ENCODE results near the gene TEKT1. TPM values are rescaled to one million over a fixed set of nuclear protein-coding genes. Genes with fewer than 3 reads are reported as not detected.
"Not testable (repeated sequence)": the region's sequence is repeated elsewhere in the genome, so short reads cannot be mapped to it uniquely, and the experiment has no call there.

TEKT1 gene
- total and polyA plus RNA-seq, 9 donors = 0.07 to 0.43 (median 0.18) TPM; not detected in 5

- no peaks in the 10 kb centered on the region for H3K4me1 ChIP-seq (ENCODE audit: control insufficient read depth, insufficient read depth, low read length)
- H3K27ac ChIP-seq (ENCODE audit: low read length) = no peak overlapping the region
- H3K4me3 ChIP-seq (ENCODE audit: low read length) = no peak overlapping the region
- H3K9me3 ChIP-seq (replicated peaks; ENCODE audit: control insufficient read depth, low read depth, low read length) = no peaks in the 10 kb centered on the region
- H3K27me3 ChIP-seq (ENCODE audit: control insufficient read depth, insufficient read depth, low read length) = no peaks in the 10 kb centered on the region
- H3K36me3 ChIP-seq (ENCODE audit: control insufficient read depth, insufficient read depth, low read length) = no peaks in the 10 kb centered on the region
- DNase-seq = no peak
- no CpG with 5 or more reads among the region's 3 CpGs for WGBS (ENCODE audit: insufficient coverage)
Measured at GRCh38 chr17:6818938-6819337, 12.6 kb downstream of the TEKT1 start.

DNA sequence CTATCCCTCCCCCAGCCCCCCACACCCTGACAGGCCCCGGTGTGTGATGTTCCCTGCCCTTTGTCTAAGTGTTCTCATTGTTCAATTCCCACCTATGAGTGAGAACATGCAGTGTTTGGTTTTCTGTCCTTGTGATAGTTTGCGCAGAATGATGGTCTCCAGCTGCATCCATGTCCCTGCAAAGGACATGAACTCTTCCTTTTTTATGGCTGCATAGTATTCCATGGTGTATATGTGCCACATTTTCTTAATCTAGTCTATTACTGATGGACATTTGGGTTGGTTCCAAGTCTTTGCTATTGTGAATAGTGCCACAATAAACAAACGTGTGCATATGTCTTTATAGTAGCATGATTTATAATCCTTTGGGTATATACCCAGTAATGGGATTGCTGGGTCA lies 15.2 kb downstream of the TEKT1 start:
- not testable (repeated sequence) for H3K4me1 ChIP-seq (ENCODE audit: control insufficient read depth, insufficient read depth, low read length); H3K27ac ChIP-seq (ENCODE audit: low read length); H3K36me3 ChIP-seq (ENCODE audit: control insufficient read depth, insufficient read depth, low read length); H3K9me3 ChIP-seq (replicated peaks; ENCODE audit: control insufficient read depth, low read depth, low read length); H3K27me3 ChIP-seq (ENCODE audit: control insufficient read depth, insufficient read depth, low read length); H3K4me3 ChIP-seq (ENCODE audit: low read length); DNase-seq
- WGBS (ENCODE audit: insufficient coverage) = no CpG with 5 or more reads among the region's 3 CpGs

DNA sequence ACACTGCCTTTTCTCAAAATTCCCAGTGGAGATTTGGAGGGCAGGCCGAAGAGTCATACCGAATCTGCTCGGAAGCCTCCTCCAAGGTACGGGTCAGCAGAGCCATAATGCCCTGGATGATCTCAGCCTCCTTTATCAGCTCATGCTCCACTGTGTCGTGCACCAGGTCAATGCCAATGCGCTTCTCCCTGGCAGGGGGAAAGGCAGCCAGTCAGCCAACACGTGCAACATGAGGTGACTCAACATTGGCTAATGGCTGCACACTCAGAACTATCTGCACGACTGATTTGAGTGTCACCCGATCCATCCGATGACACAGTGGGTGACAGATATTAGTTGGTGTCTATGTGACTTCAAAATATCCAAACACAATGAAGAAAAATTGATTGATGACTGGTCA lies 15.8 kb downstream of the TEKT1 start:
- Histone ChIP-seq H3K27me3 (ENCODE audit: control insufficient read depth, insufficient read depth, low read length) (no peaks in the 10 kb centered on the region), H3K9me3 (replicated peaks; ENCODE audit: control insufficient read depth, low read depth, low read length) (no peaks in the 10 kb centered on the region), H3K4me3 (ENCODE audit: low read length) (no peak overlapping the region), H3K36me3 (ENCODE audit: control insufficient read depth, insufficient read depth, low read length) (no peaks in the 10 kb centered on the region), H3K27ac (ENCODE audit: low read length) (no peak overlapping the region), H3K4me1 (ENCODE audit: control insufficient read depth, insufficient read depth, low read length) (no peaks in the 10 kb centered on the region)
- no peak for DNase-seq
- WGBS (ENCODE audit: insufficient coverage) = 84% methylated on average over 7 of the region's 10 CpGs

DNA sequence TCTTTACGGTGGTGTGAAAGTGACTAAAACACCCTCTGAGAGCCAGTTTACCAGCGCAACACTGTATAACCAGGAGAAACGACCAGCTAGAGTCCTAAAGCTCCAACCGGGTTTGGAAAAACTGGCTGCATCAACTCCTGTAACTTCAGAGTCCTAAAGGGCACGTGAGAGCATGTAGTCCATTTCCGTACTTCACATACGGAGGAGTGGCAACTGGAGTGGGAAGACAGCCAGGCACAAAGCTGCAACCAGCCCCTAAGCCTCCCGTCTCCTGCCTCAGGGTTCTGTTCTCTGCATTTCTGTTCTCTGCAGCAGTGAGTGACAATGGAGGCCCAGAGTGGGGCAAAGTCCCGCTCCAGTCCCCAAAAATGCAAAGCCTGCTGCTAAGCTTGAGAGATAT lies 19.2 kb downstream of the TEKT1 start:
- Histone ChIP-seq H3K27ac (ENCODE audit: low read length) (no peak overlapping the region), H3K9me3 (replicated peaks; ENCODE audit: control insufficient read depth, low read depth, low read length) (peaks cover 2% of the 10 kb centered on the region), H3K4me1 (ENCODE audit: control insufficient read depth, insufficient read depth, low read length) (no peaks in the 10 kb centered on the region), H3K4me3 (ENCODE audit: low read length) (no peak overlapping the region), H3K27me3 (ENCODE audit: control insufficient read depth, insufficient read depth, low read length) (no peaks in the 10 kb centered on the region), H3K36me3 (ENCODE audit: control insufficient read depth, insufficient read depth, low read length) (no peaks in the 10 kb centered on the region)
- DNase-seq = no peak
- WGBS (ENCODE audit: insufficient coverage) = 58% methylated on average over 6 of the region's 9 CpGs

- no peaks in the 10 kb centered on the region for H3K4me1 ChIP-seq (ENCODE audit: control insufficient read depth, insufficient read depth, low read length)
- 67% methylated on average over 1 of the region's 9 CpGs for WGBS (ENCODE audit: insufficient coverage)
- no peak overlapping the region for H3K27ac ChIP-seq (ENCODE audit: low read length)
- H3K36me3 ChIP-seq (ENCODE audit: control insufficient read depth, insufficient read depth, low read length) = no peaks in the 10 kb centered on the region
- no peaks in the 10 kb centered on the region for H3K27me3 ChIP-seq (ENCODE audit: control insufficient read depth, insufficient read depth, low read length)
- no peak for DNase-seq
- H3K9me3 ChIP-seq (replicated peaks; ENCODE audit: control insufficient read depth, low read depth, low read length) = peaks cover 2% of the 10 kb centered on the region
- H3K4me3 ChIP-seq (ENCODE audit: low read length) = no peak overlapping the region
Measured at GRCh38 chr17:6811510-6811909, 20.0 kb downstream of the TEKT1 start.

- H3K4me3 ChIP-seq (ENCODE audit: low read length) = no peak overlapping the region
- H3K27ac ChIP-seq (ENCODE audit: low read length) = no peak overlapping the region
- H3K9me3 ChIP-seq (replicated peaks; ENCODE audit: control insufficient read depth, low read depth, low read length) = no peaks in the 10 kb centered on the region
- WGBS (ENCODE audit: insufficient coverage) = 85% methylated on average over 7 of the region's 13 CpGs
- no peak for DNase-seq
- H3K36me3 ChIP-seq (ENCODE audit: control insufficient read depth, insufficient read depth, low read length) = no peaks in the 10 kb centered on the region
- peaks cover 6% of the 10 kb centered on the region for H3K27me3 ChIP-seq (ENCODE audit: control insufficient read depth, insufficient read depth, low read length)
- H3K4me1 ChIP-seq (ENCODE audit: control insufficient read depth, insufficient read depth, low read length) = no peaks in the 10 kb centered on the region
Measured at GRCh38 chr17:6800422-6801027, 31.0 kb downstream of the TEKT1 start.

DNA sequence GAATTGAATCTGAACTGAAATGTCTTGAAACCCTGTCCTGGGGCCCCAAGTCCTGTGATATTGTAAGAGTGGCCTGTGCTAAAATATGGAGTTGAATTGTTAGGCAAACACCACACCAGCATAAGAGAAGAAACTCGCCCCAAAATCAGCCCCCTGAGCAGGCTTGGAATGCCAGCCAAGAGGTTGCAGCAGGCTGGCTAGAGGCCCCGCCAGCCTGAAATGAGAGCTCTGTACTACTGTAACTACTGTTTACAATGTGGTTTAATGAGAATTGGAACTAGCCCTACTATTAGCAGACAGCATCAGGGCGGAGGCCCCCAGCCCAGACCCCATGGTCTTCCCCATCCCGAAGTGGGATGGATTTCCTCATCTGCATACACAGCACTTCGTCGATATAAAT lies 31.8 kb downstream of the TEKT1 start:
- Histone ChIP-seq H3K9me3 (replicated peaks; ENCODE audit: control insufficient read depth, low read depth, low read length) (no peaks in the 10 kb centered on the region), H3K27ac (ENCODE audit: low read length) (no peak overlapping the region), H3K4me3 (ENCODE audit: low read length) (no peak overlapping the region), H3K4me1 (ENCODE audit: control insufficient read depth, insufficient read depth, low read length) (no peaks in the 10 kb centered on the region), H3K27me3 (ENCODE audit: control insufficient read depth, insufficient read depth, low read length) (peaks cover 6% of the 10 kb centered on the region), H3K36me3 (ENCODE audit: control insufficient read depth, insufficient read depth, low read length) (no peaks in the 10 kb centered on the region)
- DNase-seq = no peak
- WGBS (ENCODE audit: insufficient coverage) = 89% methylated on average over 4 of the region's 6 CpGs

DNA sequence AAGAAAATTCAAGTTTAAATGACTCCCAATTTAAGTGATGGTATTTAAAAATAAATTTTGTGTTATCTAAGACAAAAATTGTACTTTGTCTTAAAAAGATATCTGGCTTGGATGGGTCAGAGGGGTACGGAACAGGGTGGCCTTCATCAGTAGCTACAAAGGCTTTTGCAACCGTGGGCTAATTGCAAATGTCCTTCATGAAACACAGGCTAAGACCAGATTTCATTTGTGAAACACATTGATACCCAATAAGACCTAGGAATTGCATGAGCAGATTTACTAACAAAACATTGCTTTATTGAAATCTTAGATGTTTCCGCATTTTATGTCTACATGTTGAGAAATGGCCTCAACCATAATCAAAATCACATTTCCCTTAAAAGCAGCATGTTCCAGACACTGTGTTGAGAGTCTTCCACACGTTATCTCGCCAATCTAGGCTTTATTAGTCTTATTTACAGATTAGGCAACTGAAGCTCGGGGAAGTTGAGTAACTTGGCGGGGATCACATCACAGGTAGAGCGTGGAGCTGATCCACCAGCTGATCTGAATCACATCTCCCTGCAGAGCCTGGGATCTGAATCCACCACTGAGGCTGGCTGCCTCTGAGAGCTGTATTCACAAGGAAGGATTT lies 33.7 kb downstream of the TEKT1 start:
- 70% methylated on average over 6 of the region's 8 CpGs for WGBS (ENCODE audit: insufficient coverage)
- Histone ChIP-seq H3K4me3 (ENCODE audit: low read length) (no peak overlapping the region), H3K36me3 (ENCODE audit: control insufficient read depth, insufficient read depth, low read length) (no peaks in the 10 kb centered on the region), H3K27me3 (ENCODE audit: control insufficient read depth, insufficient read depth, low read length) (peaks cover 6% of the 10 kb centered on the region), H3K9me3 (replicated peaks; ENCODE audit: control insufficient read depth, low read depth, low read length) (no peaks in the 10 kb centered on the region), H3K4me1 (ENCODE audit: control insufficient read depth, insufficient read depth, low read length) (no peaks in the 10 kb centered on the region), H3K27ac (ENCODE audit: low read length) (no peak overlapping the region)
- no peak for DNase-seq

- no peak overlapping the region for H3K27ac ChIP-seq (ENCODE audit: low read length)
- peaks cover 6% of the 10 kb centered on the region for H3K27me3 ChIP-seq (ENCODE audit: control insufficient read depth, insufficient read depth, low read length)
- no peak overlapping the region for H3K4me3 ChIP-seq (ENCODE audit: low read length)
- H3K36me3 ChIP-seq (ENCODE audit: control insufficient read depth, insufficient read depth, low read length) = no peaks in the 10 kb centered on the region
- H3K4me1 ChIP-seq (ENCODE audit: control insufficient read depth, insufficient read depth, low read length) = no peaks in the 10 kb centered on the region
- no peaks in the 10 kb centered on the region for H3K9me3 ChIP-seq (replicated peaks; ENCODE audit: control insufficient read depth, low read depth, low read length)
- no peak for DNase-seq
- no CpG with 5 or more reads among the region's 2 CpGs for WGBS (ENCODE audit: insufficient coverage)
Measured at GRCh38 chr17:6796887-6797490, 34.5 kb downstream of the TEKT1 start.

- no peaks in the 10 kb centered on the region for H3K36me3 ChIP-seq (ENCODE audit: control insufficient read depth, insufficient read depth, low read length)
- H3K9me3 ChIP-seq (replicated peaks; ENCODE audit: control insufficient read depth, low read depth, low read length) = no peaks in the 10 kb centered on the region
- WGBS (ENCODE audit: insufficient coverage) = 44% methylated on average over 4 of the region's 10 CpGs
- no peaks in the 10 kb centered on the region for H3K4me1 ChIP-seq (ENCODE audit: control insufficient read depth, insufficient read depth, low read length)
- H3K27me3 ChIP-seq (ENCODE audit: control insufficient read depth, insufficient read depth, low read length) = peaks cover 6% of the 10 kb centered on the region
- no peak overlapping the region for H3K27ac ChIP-seq (ENCODE audit: low read length)
- no peak overlapping the region for H3K4me3 ChIP-seq (ENCODE audit: low read length)
- DNase-seq = no peak
Measured at GRCh38 chr17:6796017-6796886, 35.3 kb downstream of the TEKT1 start.

Measured in muscle of leg (tissue), 11 donors.